NCI-H345 treated with DMSO at 0.1 percent for 48 hours (cell line): ENCODE measurements around the gene CYP2A6.
"Not testable (repeated sequence)": the region's sequence is repeated elsewhere in the genome, so short reads cannot be mapped to it uniquely, and the experiment has no call there.

Source experiments
- DNase-seq: peaks from one replicate; lab custom pipeline; 2025; ENCODE audit not compliant: unreplicated experiment; lab: John Stamatoyannopoulos, UW

The CYP2A6 gene

DNA sequence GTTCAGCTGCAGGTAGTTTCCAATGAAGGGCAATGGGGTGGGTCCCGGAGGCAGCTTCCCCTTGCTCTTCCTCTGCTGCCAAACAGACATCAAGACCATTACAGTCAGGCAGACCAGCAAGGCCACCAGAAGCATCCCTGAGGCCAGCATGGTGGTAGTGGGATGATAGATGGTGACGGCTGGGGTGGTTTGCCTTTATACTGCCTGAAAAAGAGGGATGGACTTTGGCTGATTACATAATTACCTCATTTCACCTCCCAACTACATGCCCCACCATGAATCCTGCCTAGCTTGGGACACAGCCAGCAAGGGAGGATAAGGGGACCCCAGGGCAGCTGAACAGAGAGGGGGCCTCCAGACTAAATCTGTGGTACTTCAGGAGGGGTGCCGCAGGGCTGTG, at the start of gene CYP2A6:
Gene CYP2A6 (minus strand): TSS at position 171 of the 400 bp plus-strand sequence. CDS start 21 bp downstream, at position 150.
- DNase-seq, result not testable (repeated sequence)

DNA sequence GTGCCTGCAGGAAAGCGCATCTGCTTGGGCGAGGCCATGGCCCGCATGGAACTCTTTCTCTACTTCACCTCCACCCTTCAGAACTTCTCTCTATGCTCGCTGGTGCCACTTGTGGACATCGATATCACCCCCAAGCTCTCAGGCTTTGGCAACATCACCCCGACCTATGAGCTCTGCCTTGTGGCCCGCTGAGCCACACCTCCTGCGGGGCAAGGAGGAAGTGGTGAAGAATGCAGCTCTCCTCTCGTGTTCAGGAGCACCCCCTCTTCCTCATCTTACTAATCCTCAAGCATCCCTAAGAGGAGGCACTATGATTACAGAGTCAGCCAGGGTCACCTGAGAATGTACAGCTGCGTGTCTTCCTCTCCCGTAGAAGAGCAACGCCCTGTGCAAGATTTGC, 49.7 kb upstream of the CYP2A6 start:
- DNase-seq, result not testable (repeated sequence)

DNA sequence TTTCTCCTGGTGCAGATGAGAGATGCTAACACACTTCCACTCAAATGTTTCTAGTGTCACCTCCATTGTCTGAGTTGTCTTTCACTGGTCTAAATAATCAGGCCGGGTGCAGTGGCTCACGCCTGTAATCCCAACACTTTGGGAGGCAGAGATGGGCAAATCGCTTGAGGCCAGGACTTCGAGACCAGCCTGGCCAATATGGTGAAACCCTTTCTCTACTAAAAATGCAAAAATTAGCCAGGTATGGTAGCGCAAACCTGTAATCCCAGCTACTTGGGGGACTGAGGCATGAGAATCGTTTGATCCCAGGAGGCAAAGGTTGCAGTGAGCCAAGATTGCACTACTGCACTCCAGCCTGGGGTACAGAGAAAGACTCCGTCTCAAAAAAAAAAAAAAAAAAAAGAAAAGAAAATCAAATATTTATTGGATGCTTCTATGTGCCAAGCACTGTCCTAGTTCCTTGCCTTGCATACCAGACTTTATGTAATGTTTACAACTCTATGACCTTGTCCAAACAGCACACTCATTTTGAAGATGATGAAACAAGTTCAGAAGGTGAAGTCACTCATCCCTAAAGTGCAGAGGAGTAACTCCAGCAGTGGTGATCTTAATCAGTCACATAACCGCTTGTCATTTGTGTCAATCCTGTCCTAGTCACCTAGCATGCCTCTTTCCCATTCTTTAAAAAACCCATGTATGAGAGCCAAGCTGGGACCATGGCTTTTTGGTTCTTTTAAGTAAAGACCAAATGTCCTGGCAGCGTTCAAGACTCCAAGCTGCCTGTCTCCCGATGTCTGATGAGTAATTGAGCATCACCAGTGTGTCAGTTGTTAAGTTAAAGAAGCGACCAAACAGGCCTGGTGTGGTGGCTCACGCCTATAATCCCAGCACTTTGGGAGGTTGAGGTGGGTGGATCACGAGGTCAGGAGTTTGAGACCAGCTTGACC, 46.9 kb upstream of the CYP2A6 start:
- DNase-seq, result not testable (repeated sequence)

GRCh38 chr19:40896418-40896796, 46.2 kb upstream of the CYP2A6 start:
- no peak for DNase-seq

DNA sequence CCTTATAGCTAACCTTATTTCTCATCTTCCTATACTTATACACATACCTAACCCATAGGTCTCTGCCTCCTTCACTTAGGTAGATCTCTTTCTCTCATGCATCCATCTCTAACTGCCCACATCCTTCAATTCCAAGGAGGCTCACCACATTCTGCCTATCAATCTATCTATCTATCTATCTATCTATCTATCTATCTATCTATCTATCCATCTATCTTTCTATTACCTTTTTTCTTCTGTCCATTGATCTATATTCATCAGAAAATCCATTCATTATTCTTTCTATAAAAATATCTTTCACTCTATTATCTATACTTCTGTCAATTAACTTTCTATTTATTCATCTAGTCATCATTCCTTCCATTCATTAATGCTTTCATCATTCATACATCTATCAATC, 42.9 kb upstream of the CYP2A6 start:
- no peak for DNase-seq

DNA sequence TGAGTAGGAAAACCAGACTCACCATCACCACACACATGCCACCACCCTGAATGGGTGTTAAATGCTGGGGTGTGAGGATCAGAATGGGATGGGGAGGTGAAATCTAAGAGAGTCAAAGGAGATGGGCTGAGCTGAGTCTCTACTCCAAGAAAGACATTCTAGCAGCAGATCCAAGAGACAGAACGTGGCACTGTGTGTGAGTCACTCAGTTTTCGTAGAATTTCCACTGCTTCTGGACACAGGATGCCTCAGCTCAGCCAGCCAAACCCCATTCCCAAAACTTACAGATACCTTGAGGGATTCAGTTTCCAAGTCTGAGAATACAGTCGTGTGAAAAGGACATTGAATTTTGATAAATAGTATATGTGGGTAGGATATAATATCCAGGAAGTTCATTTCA, 39.1 kb upstream of the CYP2A6 start:
- DNase-seq, result no peak

DNA sequence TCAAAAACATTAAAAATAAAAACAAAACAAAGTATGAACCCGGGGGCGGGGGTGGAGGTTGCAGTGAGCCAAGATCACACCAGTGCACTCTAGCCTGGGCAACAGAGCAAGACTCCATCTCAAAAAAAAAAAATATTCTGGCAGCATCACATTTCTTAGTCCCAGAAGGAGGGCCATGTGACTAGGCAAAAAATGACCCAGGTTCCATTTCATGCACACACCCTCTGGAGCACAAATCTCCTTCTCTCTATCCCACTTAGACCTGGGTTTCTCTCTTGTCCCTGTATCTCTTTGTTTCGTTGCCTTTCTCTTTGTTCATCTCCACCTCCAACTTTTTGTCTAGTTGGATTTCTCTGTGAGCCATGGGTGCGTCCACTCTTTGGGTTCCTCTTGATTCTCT, 37.9 kb upstream of the CYP2A6 start:
- no peak for DNase-seq

- DNase-seq, result not testable (repeated sequence)
Measured at GRCh38 chr19:40884187-40884931, 34.1 kb upstream of the CYP2A6 start.

DNA sequence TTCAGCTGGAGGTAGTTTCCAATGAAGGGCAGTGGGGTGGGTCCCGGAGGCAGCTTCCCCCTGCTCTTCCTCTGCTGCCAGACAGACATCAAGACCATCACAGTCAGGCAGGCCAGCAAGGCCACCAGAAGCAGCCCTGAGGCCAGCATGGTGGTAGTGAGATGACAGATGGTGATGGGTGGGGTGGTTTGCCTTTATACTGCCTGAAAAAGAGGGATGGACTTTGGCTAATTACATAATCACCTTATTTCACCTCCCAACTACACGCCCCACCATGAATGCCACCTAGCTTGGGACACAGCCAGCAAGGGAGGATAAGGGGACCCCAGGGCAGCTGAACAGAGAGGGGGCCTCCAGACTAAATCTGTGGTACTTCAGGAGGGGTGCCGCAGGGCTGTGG, 31.8 kb upstream of the CYP2A6 start, which contains the start of gene CYP2A7:
Gene CYP2A7 (minus strand): TSS at position 170 of the 400 bp plus-strand sequence. CDS start 21 bp downstream, at position 149.
- not testable (repeated sequence) for DNase-seq

DNA sequence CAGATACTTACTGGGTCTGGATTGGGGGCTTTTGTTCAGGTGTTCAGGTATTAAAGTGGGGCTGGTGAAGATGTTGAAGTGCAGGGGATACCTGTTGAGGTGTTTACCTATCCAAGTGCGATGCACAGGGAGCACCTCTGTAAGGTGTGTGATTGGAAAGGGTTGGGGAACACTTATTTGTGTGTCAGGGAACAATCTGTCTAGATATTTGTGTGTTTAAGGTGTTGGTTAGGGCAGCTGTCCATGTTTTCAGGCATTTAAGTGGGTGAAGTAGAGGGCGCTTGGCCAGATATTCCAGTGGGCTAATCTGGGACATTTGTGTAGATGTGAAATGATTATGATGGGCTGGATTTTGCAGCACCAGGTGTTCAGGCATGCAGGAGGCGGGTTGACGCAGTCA, 29.1 kb upstream of the CYP2A6 start:
- DNase-seq, result not testable (repeated sequence)

DNA sequence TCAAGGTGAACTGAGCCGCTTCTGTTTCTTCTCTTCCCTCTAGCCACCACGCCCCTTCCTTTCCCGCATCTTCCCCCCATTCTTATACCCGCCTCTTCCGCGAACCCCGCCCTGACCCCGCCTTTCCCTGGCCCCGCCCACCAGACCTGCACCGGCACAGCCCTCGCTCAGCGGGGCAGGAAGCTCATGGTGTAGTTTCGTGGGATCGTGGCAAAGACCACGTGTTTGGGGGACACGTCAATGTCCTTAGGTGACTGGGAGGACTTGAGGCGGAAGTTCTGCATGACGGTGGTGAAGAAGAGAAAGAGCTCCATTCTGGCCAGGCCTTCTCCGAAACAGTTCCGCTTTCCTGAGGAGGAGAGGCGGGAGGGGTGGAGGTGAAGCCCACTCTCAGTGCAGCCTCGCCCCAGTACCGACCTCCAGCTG, 25.3 kb upstream of the CYP2A6 start:
- not testable (repeated sequence) for DNase-seq

DNA sequence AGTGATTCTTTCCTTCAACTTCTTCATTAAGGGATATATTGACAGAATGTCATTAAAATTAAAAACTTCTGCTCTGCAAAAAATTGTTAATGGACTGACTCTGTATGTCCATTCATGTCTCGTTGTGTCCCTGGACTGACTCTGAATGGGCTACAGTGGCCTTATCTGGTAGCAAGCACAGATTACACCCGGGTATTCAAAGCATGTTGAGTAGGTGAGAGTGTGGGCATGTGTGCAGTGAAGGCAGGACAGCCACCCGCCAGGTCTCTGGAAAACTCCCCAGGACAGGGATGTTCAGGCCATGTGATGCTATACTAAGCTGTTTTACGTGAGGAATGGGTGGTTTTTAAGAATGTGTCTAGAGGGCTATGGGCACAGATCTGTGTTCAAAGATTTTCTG, 24.6 kb upstream of the CYP2A6 start:
- not testable (repeated sequence) for DNase-seq

- DNase-seq, result not testable (repeated sequence)
Measured at GRCh38 chr19:40873873-40874272, 23.6 kb upstream of the CYP2A6 start.

- no peak for DNase-seq
Measured at GRCh38 chr19:40872209-40872608, 22.0 kb upstream of the CYP2A6 start.

GRCh38 chr19:40867701-40868100, 17.5 kb upstream of the CYP2A6 start:
- no peak for DNase-seq

GRCh38 chr19:40864739-40865496, 14.7 kb upstream of the CYP2A6 start:
- not testable (repeated sequence) for DNase-seq

- DNase-seq, result no peak
Measured at GRCh38 chr19:40862785-40863184, 12.5 kb upstream of the CYP2A6 start.

- DNase-seq, result no peak
Measured at GRCh38 chr19:40862333-40862732, 12.1 kb upstream of the CYP2A6 start.

DNA sequence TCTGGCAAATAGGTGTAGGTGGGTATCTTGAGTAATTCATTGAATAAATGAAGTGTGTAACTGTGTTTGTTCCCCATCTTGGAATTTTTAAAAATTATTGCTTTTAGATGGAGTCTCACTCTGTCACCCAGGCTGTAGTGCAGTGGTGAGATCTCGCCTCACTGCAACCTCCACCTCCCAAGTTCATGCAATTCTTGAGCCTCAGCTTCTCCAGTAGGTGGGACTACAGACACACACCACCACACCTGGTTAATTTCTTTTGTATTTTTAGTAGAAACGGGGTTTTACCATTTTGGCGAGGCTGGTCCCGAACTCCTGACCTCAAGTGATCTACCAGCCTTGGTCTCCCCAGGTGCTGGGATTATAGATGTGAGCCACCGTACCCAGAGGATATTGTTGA, 7.9 kb upstream of the CYP2A6 start:
- DNase-seq, result no peak

- DNase-seq, result not testable (repeated sequence)
Measured at GRCh38 chr19:40852467-40853152, 2.4 kb upstream of the CYP2A6 start.
